GM19239 (cell line): ENCODE data around the gene SELENOV.
A peak's percentile ranks its signal among the peaks of the same experiment; 100 is the strongest.

Experiments used
- DNase-seq: peaks from one replicate; pipeline ENCODE4 v3.0.0; 2011; ENCODE audit warnings: low spot score; ENCODE audit not compliant: insufficient read length
- FAIRE-seq: peaks from 2 replicates; lab custom pipeline; 2011; peaks lifted over from hg19 to GRCh38; lab: Jason Lieb, UNC

SELENOV gene

DNA sequence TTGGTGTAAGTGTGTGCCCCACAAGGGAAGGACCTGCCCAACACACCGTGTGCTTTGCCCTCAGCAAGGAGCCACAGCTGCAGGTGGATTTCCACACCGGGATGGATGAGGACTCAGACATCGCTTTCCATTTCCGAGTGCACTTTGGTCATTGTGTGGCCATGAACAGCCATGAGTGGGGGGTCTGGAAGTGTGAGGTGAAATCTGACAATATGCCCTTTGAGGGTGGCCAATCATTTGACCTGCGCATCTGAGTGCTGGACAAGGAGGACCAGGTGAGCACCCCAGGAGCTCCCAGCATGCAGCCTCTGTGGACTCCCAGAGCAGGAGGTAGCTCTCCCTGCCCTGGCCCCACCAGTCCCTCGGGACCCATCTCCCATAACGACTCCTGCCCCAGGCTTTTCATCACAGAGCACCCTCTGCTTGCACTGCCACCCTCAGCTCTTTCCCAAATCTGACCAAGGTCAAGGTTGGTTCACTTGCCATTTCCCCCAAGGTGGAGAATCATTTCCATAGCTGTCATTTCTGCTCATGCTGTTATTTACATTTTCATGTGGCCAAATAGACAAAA is 38.2 kb downstream of the SELENOV start:
- FAIRE-seq (no peak), DNase-seq (no peak)

GRCh38 chr19:39554701-39555311 is 39.9 kb downstream of the SELENOV start:
- no peak for FAIRE-seq

GRCh38 chr19:39555883-39556282 is 40.9 kb downstream of the SELENOV start:
- FAIRE-seq: no peak

More at GRCh38 chr19:39554701-39555311, 39.9 kb downstream of the SELENOV start:
- DNase-seq: no peak

GRCh38 chr19:39557811-39558623 is 43.1 kb downstream of the SELENOV start:
- FAIRE-seq: peak; percentile 93
- peak; percentile 31 for DNase-seq

More at GRCh38 chr19:39555883-39556282, 40.9 kb downstream of the SELENOV start:
- no peak for DNase-seq

DNA sequence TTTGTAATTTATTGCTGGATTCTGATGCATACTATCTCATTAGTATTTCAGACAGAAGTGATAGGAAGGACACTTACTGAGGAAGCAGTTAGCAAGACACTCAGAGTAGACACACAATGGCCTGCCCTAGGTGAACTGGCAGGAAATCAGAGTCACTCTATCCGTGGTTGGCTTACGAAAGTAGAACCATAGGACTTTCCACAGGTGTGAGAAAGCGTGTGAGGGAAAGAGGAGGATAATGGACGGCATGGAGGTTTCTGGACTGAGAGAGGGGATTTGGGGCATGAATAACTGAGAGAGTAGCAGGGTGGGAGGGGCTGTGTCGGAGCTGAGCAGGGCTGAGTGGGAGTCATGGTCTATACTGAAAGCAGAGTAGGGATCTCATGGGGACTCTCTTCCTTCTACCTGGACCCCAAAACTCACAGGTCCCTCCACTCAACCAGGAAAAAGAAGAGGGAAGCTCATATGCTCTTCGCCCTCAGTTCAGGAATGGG is 43.7 kb downstream of the SELENOV start:
- FAIRE-seq: no peak
- DNase-seq: no peak

DNA sequence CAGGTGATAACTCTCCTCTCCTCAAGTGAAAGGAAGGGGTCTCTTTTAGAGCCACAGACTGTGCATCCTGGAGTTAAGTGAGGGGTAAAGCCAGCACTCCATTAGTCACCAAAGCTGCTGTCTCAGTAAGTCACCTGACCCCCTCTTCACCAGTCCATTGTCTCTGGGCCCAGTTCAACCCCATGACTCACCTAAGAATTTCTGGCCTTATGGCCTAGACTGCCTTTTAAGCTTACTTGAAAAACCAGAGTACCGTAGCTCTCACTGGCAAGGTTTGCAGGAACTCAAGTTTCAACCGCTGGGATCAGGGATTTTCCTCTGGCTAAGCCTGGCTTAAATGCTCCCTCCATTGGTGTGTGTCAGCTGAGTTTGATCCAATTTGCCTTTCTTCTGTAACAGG is 48.5 kb downstream of the SELENOV start:
- no peak for FAIRE-seq
- DNase-seq: no peak

GRCh38 chr19:39566064-39566463 is 51.1 kb downstream of the SELENOV start:
- DNase-seq (no peak), FAIRE-seq (no peak)

- no peak for FAIRE-seq
- DNase-seq: no peak
Observed at GRCh38 chr19:39568604-39569003, 53.7 kb downstream of the SELENOV start.
